ENCODE results near the gene CELF1. TPM values are rescaled to one million over a fixed set of nuclear protein-coding genes. Genes with fewer than 3 reads are reported as not detected.

Gene CELF1
- total and polyA plus RNA-seq, 2 of the 13 experiments (the other 11 are each of a cell fraction or from before 2014, with no cell fraction given), result 69.0 to 80.1 TPM

DNA sequence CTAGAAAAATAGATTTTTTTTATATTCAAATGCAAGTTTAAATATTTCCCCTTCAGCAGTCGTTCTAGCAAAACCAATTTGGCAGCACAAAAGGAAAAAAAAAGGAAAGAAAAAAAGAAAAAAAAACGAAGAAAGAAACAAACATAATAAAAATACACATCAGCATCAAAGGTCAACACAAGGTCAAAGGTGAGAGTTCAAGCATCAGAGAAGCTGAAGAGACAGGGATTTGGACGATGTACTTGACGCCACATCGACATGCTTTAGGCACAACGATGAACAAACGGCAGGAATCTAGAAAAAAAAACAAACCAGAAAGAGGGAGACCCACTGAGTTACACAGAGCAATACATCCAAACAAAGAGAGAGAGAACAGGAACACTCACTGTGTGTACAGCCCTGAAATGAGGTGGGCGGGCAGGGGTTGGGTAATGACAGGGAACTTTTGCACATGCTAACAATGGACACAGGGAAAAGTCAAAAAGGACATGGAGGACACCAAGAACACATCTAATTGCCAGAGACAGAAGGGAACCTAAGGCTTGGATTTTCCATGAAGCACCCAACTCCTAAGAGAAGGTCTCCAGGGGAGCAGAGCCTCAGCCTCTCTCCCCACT lies 84.2 kb downstream of the CELF1 start (continued):
- TF ChIP-seq RNF219 (CRISPR knock-in tag; IDR thresholded peaks at IDR 0.05), result no peak

- no peak overlapping the region for H2AFZ ChIP-seq (ENCODE audit: low read length)
- CTCF ChIA-PET (ENCODE audit: low intra/inter-chr PET ratio, low total read pairs), result no interaction called here
- H3K4me2 ChIP-seq (ENCODE audit: low read depth, low read length), result no peak overlapping the region
- no peaks in the 10 kb centered on the region for H4K20me1 ChIP-seq (ENCODE audit: insufficient read depth, low read length)
- FAIRE-seq (no peak), ATAC-seq (no peak), DNase-seq (ENCODE audit: low spot score) (no peak)
- POLR2A ChIA-PET, result no interaction called here
- H3K9me3 ChIP-seq (ENCODE audit: low read length), result no peaks in the 10 kb centered on the region
- WGBS (ENCODE audit: low lambda C conversion rate), result 100% methylated on average over 7 of the region's 7 CpGs
- H3K27me3 ChIP-seq (ENCODE audit: control insufficient read depth in 1 of 2, insufficient read depth in 2 of 2, low read length in 2 of 2), result no peaks in the 10 kb centered on the region
- TF ChIP-seq POGZ (CRISPR knock-in tag; IDR thresholded peaks at IDR 0.05), result no peak
- no peak for TF ChIP-seq LRRFIP1 (CRISPR knock-in tag; conservative IDR thresholded peaks at IDR 0.05)
- TF ChIP-seq HIVEP1 (CRISPR knock-in tag; IDR thresholded peaks at IDR 0.05), result no peak
- TF ChIP-seq, protein P1, sequence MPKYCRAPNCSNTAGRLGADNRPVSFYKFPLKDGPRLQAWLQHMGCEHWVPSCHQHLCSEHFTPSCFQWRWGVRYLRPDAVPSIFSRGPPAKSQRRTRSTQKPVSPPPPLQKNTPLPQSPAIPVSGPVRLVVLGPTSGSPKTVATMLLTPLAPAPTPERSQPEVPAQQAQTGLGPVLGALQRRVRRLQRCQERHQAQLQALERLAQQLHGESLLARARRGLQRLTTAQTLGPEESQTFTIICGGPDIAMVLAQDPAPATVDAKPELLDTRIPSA (CRISPR knock-in tag; IDR thresholded peaks at IDR 0.05; ENCODE audit: borderline replicate concordance), result no peak
- no peak for TF ChIP-seq ZNF501 (CRISPR knock-in tag; IDR thresholded peaks at IDR 0.05)
- no peak for TF ChIP-seq SALL2 (CRISPR knock-in tag; IDR thresholded peaks at IDR 0.05)
- no peak for TF ChIP-seq POLR2AphosphoS2 (IDR thresholded peaks at IDR 0.05; ENCODE audit: low read depth, low read length)
- no peak for TF ChIP-seq REXO4 (CRISPR knock-in tag; IDR thresholded peaks at IDR 0.05; ENCODE audit: borderline replicate concordance)
- TF ChIP-seq ZNF205 (CRISPR knock-in tag; IDR thresholded peaks at IDR 0.05), result no peak
- TF ChIP-seq SAP130 (CRISPR knock-in tag; IDR thresholded peaks at IDR 0.05; ENCODE audit: low read depth), result no peak
- no peak for TF ChIP-seq PCBP1 (IDR thresholded peaks at IDR 0.05; ENCODE audit: borderline replicate concordance, low read depth, low read length)
- TF ChIP-seq NFYB (CRISPR knock-in tag; IDR thresholded peaks at IDR 0.05), result no peak
- TF ChIP-seq ZIK1 (CRISPR knock-in tag; IDR thresholded peaks at IDR 0.05; ENCODE audit: borderline replicate concordance, low read depth), result no peak
- TF ChIP-seq NBN (conservative IDR thresholded peaks at IDR 0.05), result no peak
- no peak for TF ChIP-seq RORA (CRISPR knock-in tag; IDR thresholded peaks at IDR 0.05)
- TF ChIP-seq ZFP90 (CRISPR knock-in tag; IDR thresholded peaks at IDR 0.05; ENCODE audit: borderline replicate concordance), result no peak
- TF ChIP-seq MATR3 (CRISPR knock-in tag; IDR thresholded peaks at IDR 0.05), result no peak
- TF ChIP-seq, protein P2, sequence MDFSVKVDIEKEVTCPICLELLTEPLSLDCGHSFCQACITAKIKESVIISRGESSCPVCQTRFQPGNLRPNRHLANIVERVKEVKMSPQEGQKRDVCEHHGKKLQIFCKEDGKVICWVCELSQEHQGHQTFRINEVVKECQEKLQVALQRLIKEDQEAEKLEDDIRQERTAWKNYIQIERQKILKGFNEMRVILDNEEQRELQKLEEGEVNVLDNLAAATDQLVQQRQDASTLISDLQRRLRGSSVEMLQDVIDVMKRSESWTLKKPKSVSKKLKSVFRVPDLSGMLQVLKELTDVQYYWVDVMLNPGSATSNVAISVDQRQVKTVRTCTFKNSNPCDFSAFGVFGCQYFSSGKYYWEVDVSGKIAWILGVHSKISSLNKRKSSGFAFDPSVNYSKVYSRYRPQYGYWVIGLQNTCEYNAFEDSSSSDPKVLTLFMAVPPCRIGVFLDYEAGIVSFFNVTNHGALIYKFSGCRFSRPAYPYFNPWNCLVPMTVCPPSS (IDR thresholded peaks at IDR 0.05), result no peak
- intact Hi-C loops (cut with micrococcal nuclease; ENCODE audit: unreplicated experiment), result no loop called here
- peaks cover 18% of the 10 kb centered on the region for H3K4me1 ChIP-seq (ENCODE audit: insufficient read depth, low read length)
- H3K27ac ChIP-seq (ENCODE audit: extremely low read length, insufficient read depth, low read length), result no peak overlapping the region
- in situ Hi-C loops (cut with HindIII; ENCODE audit: extremely low pct_ligation_motif_present, low pct_unique_long_range_greater_than_20kb), result no loop called here
- no peaks in the 10 kb centered on the region for H3K79me2 ChIP-seq (ENCODE audit: insufficient read depth, low read length)
- H3K4me3 ChIP-seq (replicated peaks in 1 of 3; ENCODE audit: insufficient read depth in 1 of 3, low read depth in 2 of 3, low read length in 3 of 3), result no peak overlapping the region
- BruUV-seq (replicated peaks), result no TSS peak
- H3K36me3 ChIP-seq (replicated peaks in 1 of 2; ENCODE audit: control insufficient read depth in 1 of 2, insufficient read depth in 2 of 2, low read length in 2 of 2), result peaks cover 16 to 67% of the 10 kb centered on the region in 2 experiments
- no peak overlapping the region for H3K9ac ChIP-seq (ENCODE audit: insufficient read depth, low read depth, low read length)
Observed at GRCh38 chr11:47467357-47467756, 85.6 kb downstream of the CELF1 start.
